ENCODE measurements around the gene KRT26.

- TF ChIP-seq POLR2A (IDR thresholded peaks at IDR 0.05) (no peak), CTCF (IDR thresholded peaks at IDR 0.05) (no peak)
Observed at GRCh38 chr17:40720899-40721298, 51.1 kb downstream of the KRT26 start.

Data from uterus (tissue), 2 donors.